Heart left ventricle (tissue), 16 donors: ENCODE measurements around the gene FNDC3B. TPM values are rescaled to one million over a fixed set of nuclear protein-coding genes. Genes with fewer than 3 reads are reported as not detected.
A peak's percentile ranks its signal among the peaks of the same experiment; 100 is the strongest.

ENCODE experiments used
- ATAC-seq, 4 donors: fragments of 200-7000 bp; cut with Tn5 transposase; one replicate each; pipeline ENCODE4 v1.9.1; 2020 to 2022; ENCODE audit warnings: moderate library complexity in 4 of 4, mild to moderate bottlenecking in 3 of 4, moderate number of reproducible peaks in 1 of 4
- DNase-seq, 5 donors: peaks; one replicate each; pipeline ENCODE4 v3.0.0-alpha.2; 2020
- H3K27ac ChIP-seq, 12 donors: fragments of 200-600 bp; sonication (generic) in 4 of 12; one replicate each; pipeline versions ENCODE4 v1.5.0 to v1.8.0; 2016 to 2022; ENCODE audit warnings: mild to moderate bottlenecking in 2 of 12
- H3K27me3 ChIP-seq, 9 donors: fragments of 200-600 bp; sonication (generic) in 2 of 9; one replicate each; pipeline versions ENCODE4 v1.5.1 to v1.8.0; 2016 to 2022; ENCODE audit warnings: mild to moderate bottlenecking in 3 of 9
- H3K36me3 ChIP-seq, 9 donors: fragments of 200-600 bp; sonication (generic) in 2 of 9; one replicate each; pipeline versions ENCODE4 v1.5.0 to v1.8.0; 2018 to 2022; ENCODE audit warnings: mild to moderate bottlenecking in 2 of 9
- H3K4me1 ChIP-seq, 12 donors: fragments of 200-600 bp; sonication (generic) in 4 of 12; one replicate each; pipeline versions ENCODE4 v1.5.0 to v1.8.0; 2016 to 2022; ENCODE audit warnings: mild to moderate bottlenecking in 3 of 12
- H3K4me3 ChIP-seq, 12 donors: fragments of 200-600 bp; sonication (generic) in 4 of 12; one replicate each; pipeline versions ENCODE4 v1.5.0 to v1.8.0; 2017 to 2022; ENCODE audit warnings: mild to moderate bottlenecking in 9 of 12, moderate library complexity in 4 of 12
- H3K9me3 ChIP-seq, 12 donors: fragments of 200-600 bp; sonication (generic) in 4 of 12; one replicate each; pipeline versions ENCODE4 v1.5.0 to v1.8.0; 2016 to 2022; ENCODE audit warnings: mild to moderate bottlenecking in 1 of 12
- CTCF ChIP-seq, 12 donors: fragments of 200-600 bp; sonication (generic) in 4 of 12; IDR thresholded peaks; one replicate each; pipeline versions ENCODE4 v1.5.0 to v1.8.0; 2018 to 2022; ENCODE audit warnings: antibody characterized with exemption in 12 of 12, mild to moderate bottlenecking in 5 of 12
- POLR2A ChIP-seq, 2 donors: fragments of 450-650 bp; IDR thresholded peaks; one replicate each; pipeline ENCODE4 v1.6.1; 2017; ENCODE audit warnings: antibody characterized with exemption in 2 of 2, mild to moderate bottlenecking in 2 of 2, moderate library complexity in 2 of 2
- WGBS, 4 donors: extraction: QIAGEN DNeasy Blood & Tissue Kit in 2 of 4; methylation state at CpG; one replicate each; pipeline versions ENCODE4 v1.1.5 to v1.1.7; 2013 to 2018; 5-methylcytosine and 5-hydroxymethylcytosine counted together
- intact Hi-C, 10 donors: fragments of 100-400 bp; cut with DNase I; formaldehyde crosslinking; loops; one replicate each; pipeline versions ENCODE4 v1.11.1 to v1.14.2; 2022
- polyA plus RNA-seq, 2 donors: library from polyadenylated mRNA; stranded (reverse); fragments of 200-250 nt; gene quantifications; one replicate each; pipeline ENCODE4 v1.2.3, GENCODE V29; 2013
- total RNA-seq, 9 donors: library from RNA; depleted of rRNA in 2 of 9; stranded (reverse); fragments of >200 nt in 2 of 9; fragmentation: NEBNext Ultra II Directional in 3 of 9; extraction: Animal tissue kit (Norgen Biotek cat#: 25700) in 3 of 9; gene quantifications; one replicate each; pipeline versions ENCODE4 v1.1.0 to v1.2.4, GENCODE V29; 2016 to 2023
- donor health status: ischemic (EF 13 %, LVEDD 7.1; RV severe dilation, severe dysfunction).
- donor health status: healthy with polysubstance abuse.
- donor health status: DM: no; HTN: yes; CAD: no.
- donor health status: DM: no; HTN: no; CAD: no.
- donor health status: ischemic (EF 25% LVEDD 6.9; RV normal size, moderate dysfunction).
- donor health status: ischemic (EF 25% LVEDD 5.7; RV mildly dilated, moderate dysfunction).
- donor health status: healthy.
- donor health status: DM: yes; HTN: yes; CAD: no.
- donor health status: ischemic (EF 35%, LVEDD 5.7; RV mildly dilated, moderate dysfunction).
- donor health status: nonischemic (EF 11% LVEDD 7.7; RV severe dilation, severe dysfunction).
- donor health status: DM: yes; HTN: yes; CAD: no.
- donor health status: PGD.
- donor health status: ischemic (EF 29% LVEDD 5.4; RV normal size, mild dysfunction).
- donor health status: nonischemic (EF 23%, LVEDD 6.1; RV moderate dilation, normal function).

FNDC3B gene
- total and polyA plus RNA-seq, 11 donors = 9.4 to 113 (median 68.2) TPM

DNA sequence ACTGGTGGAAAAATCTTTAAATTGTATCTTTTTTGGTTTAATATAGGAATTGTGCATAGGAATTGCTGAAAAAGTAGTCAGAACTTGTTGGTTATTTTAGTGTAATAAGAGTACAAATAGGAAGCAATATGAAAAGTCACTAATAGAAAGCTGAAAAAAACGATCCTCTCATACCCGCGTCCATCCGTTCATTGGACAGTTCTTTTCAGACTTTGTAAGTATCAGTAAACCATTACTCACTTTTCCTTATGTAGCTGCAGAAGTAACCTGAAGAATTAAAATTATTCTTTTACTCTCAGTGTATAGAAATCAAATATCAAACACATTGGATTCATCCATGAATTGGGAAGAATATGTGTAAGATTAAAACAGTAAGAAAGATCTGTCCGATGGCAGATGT, 4.4 kb downstream of the FNDC3B start:
- Histone ChIP-seq H3K9me3 (no peaks in the 10 kb centered on the region), H3K36me3 (peaks cover 0 to 4% (median 0%) of the 10 kb centered on the region in 9 donors), H3K4me1 (peaks cover 0 to 70% (median 54%) of the 10 kb centered on the region in 12 donors), H3K4me3 (no peak overlapping the region), H3K27me3 (no peaks in the 10 kb centered on the region), H3K27ac (peak overlapping the region in 1 of 12 donors; percentile 0)
- ATAC-seq (no peak), DNase-seq (no peak)
- intact Hi-C loops = loop anchor here (5.0 to 10.0 kb wide), 15 partner anchors 39 to 396 kb away; no protein-coding TSS in a partner anchor
- TF ChIP-seq CTCF (IDR thresholded peaks at IDR 0.05) (no peak), POLR2A (IDR thresholded peaks at IDR 0.05) (no peak)
- 53 to 73% (median 69%) methylated on average over 5 of the region's 5 CpGs for WGBS, 4 donors

DNA sequence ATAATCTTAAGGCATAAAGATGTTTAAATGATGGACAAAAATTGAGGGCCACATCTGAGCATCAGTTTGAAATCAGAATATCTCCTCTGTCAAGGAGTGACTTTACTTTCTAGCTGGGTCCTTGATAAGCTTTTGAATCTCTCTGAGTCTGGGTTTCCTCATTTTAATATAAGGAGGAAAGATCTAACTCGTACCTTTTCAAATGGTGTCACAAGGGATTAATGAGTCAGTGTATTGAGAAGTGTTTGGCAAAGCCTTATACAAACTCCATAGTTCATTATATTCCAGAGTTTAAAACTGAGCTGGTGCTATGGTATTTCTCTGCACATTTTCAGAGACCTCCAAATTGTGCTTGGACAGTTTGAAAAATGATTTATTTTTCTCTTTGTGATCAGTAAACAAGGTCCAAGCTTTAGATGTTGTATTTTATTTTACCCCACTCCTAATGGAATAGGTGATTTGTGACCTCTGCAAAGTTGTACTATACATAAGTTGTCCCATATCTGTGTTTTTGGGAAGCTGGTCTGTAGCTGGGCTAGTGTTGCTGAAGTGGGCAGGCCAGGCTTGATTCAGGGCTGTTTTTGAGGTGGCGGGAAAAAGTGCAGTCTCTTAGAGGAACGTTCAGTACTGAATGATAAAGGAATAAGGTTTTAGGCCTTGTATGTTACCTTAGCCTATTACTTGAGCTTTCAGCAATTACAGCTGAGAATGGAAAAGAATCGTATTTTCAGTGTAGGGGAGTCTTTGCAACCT, 5.6 kb downstream of the FNDC3B start:
- DNase-seq = no peak
- intact Hi-C loops = loop anchor here (5.0 to 10.0 kb wide), 15 partner anchors 37 to 398 kb away; no protein-coding TSS in a partner anchor
- WGBS, 4 donors = 39 to 43% (median 41%) methylated on average over 4 of the region's 4 CpGs
- H3K36me3 ChIP-seq = peaks cover 0 to 9% (median 6%) of the 10 kb centered on the region in 9 donors
- H3K4me1 ChIP-seq = peaks cover 0 to 68% (median 54%) of the 10 kb centered on the region in 12 donors
- no peaks in the 10 kb centered on the region for H3K9me3 ChIP-seq
- no peak for ATAC-seq
- TF ChIP-seq POLR2A (IDR thresholded peaks at IDR 0.05) = no peak
- no peak for TF ChIP-seq CTCF (IDR thresholded peaks at IDR 0.05)
- peak overlapping the region in 1 of 12 donors; percentile 6 for H3K4me3 ChIP-seq
- peak overlapping the region in 9 of 12 donors; percentile 20 to 58 (median 41) for H3K27ac ChIP-seq
- H3K27me3 ChIP-seq = no peaks in the 10 kb centered on the region

GRCh38 chr3:172046268-172046915, 7.0 kb downstream of the FNDC3B start:
- no peak overlapping the region for H3K4me3 ChIP-seq
- no peak for ATAC-seq

More at GRCh38 chr3:172046268-172046915, 7.0 kb downstream of the FNDC3B start:
- H3K9me3 ChIP-seq = no peaks in the 10 kb centered on the region
- 79 to 85% (median 81%) methylated on average over 4 of the region's 4 CpGs for WGBS, 4 donors
- H3K36me3 ChIP-seq = peaks cover 0 to 20% (median 14%) of the 10 kb centered on the region in 9 donors
- peaks cover 0 to 64% (median 54%) of the 10 kb centered on the region in 12 donors for H3K4me1 ChIP-seq
- no peak for DNase-seq
- no peaks in the 10 kb centered on the region for H3K27me3 ChIP-seq
- TF ChIP-seq CTCF (IDR thresholded peaks at IDR 0.05) (no peak), POLR2A (IDR thresholded peaks at IDR 0.05) (no peak)
- H3K27ac ChIP-seq = peak overlapping the region in 5 of 12 donors; percentile 12 to 51 (median 23)
- intact Hi-C loops = loop anchor here in 8 of 10 donors (10.0 kb wide), 7 partner anchors 48 to 268 kb away; no protein-coding TSS in a partner anchor
